ENCODE results near the gene EZH1.

- TF ChIP-seq CTCF (IDR thresholded peaks at IDR 0.05) = no peak
- peak in 1 of 2 donors; percentile 9 for TF ChIP-seq POLR2AphosphoS5 (IDR thresholded peaks at IDR 0.05)
- TF ChIP-seq POLR2A (IDR thresholded peaks at IDR 0.05; ENCODE audit: low read depth) = no peak
Observed at GRCh38 chr17:42680331-42680808, 64.5 kb downstream of the EZH1 start.

Measured in esophagus muscularis mucosa (tissue), 3 donors.